Transverse colon (tissue), 3 donors: ENCODE results near the gene CFAP54.

Source experiments
- EP300 ChIP-seq: sonication (generic); formaldehyde crosslinking; IDR thresholded peaks from one replicate; pipeline ENCODE4 v1.6.1; 2017; ENCODE audit warnings: antibody characterized with exemption, low read depth
- TF ChIP-seq, protein P1 (sequence below), 5 experiments: fragments of 200-600 bp in 3 of 5; fragments of 450-650 bp in 2 of 5; sonication (generic) in 3 of 5; IDR thresholded peaks; 1 replicate in 2 of 5; 2 replicates in 3 of 5; pipeline ENCODE4 v1.5.1; 2016 to 2017; ENCODE audit warnings: antibody characterized with exemption in 5 of 5, inconsistent platforms in 3 of 5, mild to moderate bottlenecking in 2 of 5, moderate library complexity in 1 of 5

DNA sequence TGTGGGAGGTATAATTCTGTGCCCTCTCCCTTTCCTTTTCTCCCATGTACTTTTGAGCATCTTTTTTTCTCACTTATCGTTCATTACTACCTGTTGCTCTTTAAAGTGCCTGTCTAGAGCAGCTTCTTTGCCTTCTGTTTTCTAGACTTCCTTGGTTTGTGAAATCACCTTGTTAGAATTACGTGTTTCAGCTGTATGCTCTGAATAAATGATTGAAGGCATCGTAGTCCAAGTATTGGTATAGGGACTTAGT lies 419.0 kb downstream of the CFAP54 start:
- no peak for TF ChIP-seq EP300
- TF ChIP-seq, protein P1, sequence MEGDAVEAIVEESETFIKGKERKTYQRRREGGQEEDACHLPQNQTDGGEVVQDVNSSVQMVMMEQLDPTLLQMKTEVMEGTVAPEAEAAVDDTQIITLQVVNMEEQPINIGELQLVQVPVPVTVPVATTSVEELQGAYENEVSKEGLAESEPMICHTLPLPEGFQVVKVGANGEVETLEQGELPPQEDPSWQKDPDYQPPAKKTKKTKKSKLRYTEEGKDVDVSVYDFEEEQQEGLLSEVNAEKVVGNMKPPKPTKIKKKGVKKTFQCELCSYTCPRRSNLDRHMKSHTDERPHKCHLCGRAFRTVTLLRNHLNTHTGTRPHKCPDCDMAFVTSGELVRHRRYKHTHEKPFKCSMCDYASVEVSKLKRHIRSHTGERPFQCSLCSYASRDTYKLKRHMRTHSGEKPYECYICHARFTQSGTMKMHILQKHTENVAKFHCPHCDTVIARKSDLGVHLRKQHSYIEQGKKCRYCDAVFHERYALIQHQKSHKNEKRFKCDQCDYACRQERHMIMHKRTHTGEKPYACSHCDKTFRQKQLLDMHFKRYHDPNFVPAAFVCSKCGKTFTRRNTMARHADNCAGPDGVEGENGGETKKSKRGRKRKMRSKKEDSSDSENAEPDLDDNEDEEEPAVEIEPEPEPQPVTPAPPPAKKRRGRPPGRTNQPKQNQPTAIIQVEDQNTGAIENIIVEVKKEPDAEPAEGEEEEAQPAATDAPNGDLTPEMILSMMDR (IDR thresholded peaks at IDR 0.05), result no peak
